Retinal pigment epithelial cell (primary cell): ENCODE results near the gene NCKAP5.
A peak's percentile ranks its signal among the peaks of the same experiment; 100 is the strongest.

Experiments
- DNase-seq: peaks from one replicate; pipeline ENCODE4 v3.0.0-alpha.2; 2010; ENCODE audit warnings: low read depth
- H3K4me3 ChIP-seq: 2 replicates; pipeline ENCODE4 v1.5.1; 2011; ENCODE audit warnings: mild to moderate bottlenecking, low read length, control low read depth, moderate library complexity
- CTCF ChIP-seq: conservative IDR thresholded peaks from 2 replicates; pipeline ENCODE4 v1.5.1; 2011; ENCODE audit warnings: low read depth, low read length, control low read depth, inconsistent platforms

Gene NCKAP5

GRCh38 chr2:133158442-133158841 is 409.8 kb downstream of the NCKAP5 start:
- DNase-seq, result no peak
- H3K4me3 ChIP-seq, result no peak overlapping the region
- no peak for TF ChIP-seq CTCF

GRCh38 chr2:133158024-133158423 is 410.2 kb downstream of the NCKAP5 start:
- TF ChIP-seq CTCF, result no peak
- DNase-seq, result no peak
- H3K4me3 ChIP-seq, result no peak overlapping the region

- DNase-seq, result no peak
- H3K4me3 ChIP-seq, result no peak overlapping the region
- no peak for TF ChIP-seq CTCF
These were observed 411.1 kb downstream of the NCKAP5 start for GRCh38 chr2:133157141-133157540.

- TF ChIP-seq CTCF, result no peak
- DNase-seq, result no peak
- no peak overlapping the region for H3K4me3 ChIP-seq
These were observed 415.5 kb downstream of the NCKAP5 start for GRCh38 chr2:133152801-133153200.

- TF ChIP-seq CTCF, result no peak
- no peak overlapping the region for H3K4me3 ChIP-seq
- DNase-seq, result no peak
These were observed 420.1 kb downstream of the NCKAP5 start for GRCh38 chr2:133148187-133148586.

GRCh38 chr2:133146893-133147292 is 421.4 kb downstream of the NCKAP5 start:
- peak; percentile 22 for TF ChIP-seq CTCF
- no peak for DNase-seq
- no peak overlapping the region for H3K4me3 ChIP-seq

- no peak for DNase-seq
- no peak for TF ChIP-seq CTCF
- no peak overlapping the region for H3K4me3 ChIP-seq
These were observed 424.6 kb downstream of the NCKAP5 start for GRCh38 chr2:133143645-133144044.
